H1 (cell line): Measurements from ENCODE around the gene TMEM138. TPM values are rescaled to one million over a fixed set of nuclear protein-coding genes. Genes with fewer than 3 reads are reported as not detected.

ENCODE experiments used
- CTCF ChIA-PET: fragments of 300-600 bp; sonication (Branson Sonifier 250); formaldehyde crosslinking; loops from one replicate; lab custom pipeline; 2021; ENCODE audit not compliant: partially characterized antibody; lab: Charles Lee
- POLR2A ChIA-PET: fragments of 300-600 bp; sonication (Branson Sonifier 250); formaldehyde crosslinking; loops from one replicate; lab custom pipeline; 2021; ENCODE audit warnings: inconsistent platforms; ENCODE audit not compliant: partially characterized antibody; lab: Charles Lee
- DNase-seq, 2 experiments: peaks; one replicate each; pipeline versions ENCODE4 v3.0.0 to v3.0.0-alpha.2; 2010 to 2022; ENCODE audit warnings: low spot score in 2 of 2, low read depth in 1 of 2, mixed read lengths in 1 of 2
- FAIRE-seq: peaks from 2 replicates; lab custom pipeline; 2011; peaks lifted over from hg19 to GRCh38; lab: Jason Lieb, UNC
- H2AFZ ChIP-seq: 2 replicates; pipeline ENCODE4 v1.8.1; 2012; ENCODE audit warnings: low read length, inconsistent platforms
- H2AK5ac ChIP-seq: 2 replicates; pipeline ENCODE4 v1.6.1; 2013; ENCODE audit warnings: low read depth, low read length
- H2BK120ac ChIP-seq: replicated peaks from 2 replicates; pipeline ENCODE3; 2013; ENCODE audit warnings: low read depth, low read length, inconsistent platforms
- H2BK12ac ChIP-seq: 2 replicates; pipeline ENCODE4 v1.6.1; 2013; ENCODE audit warnings: low read depth, low read length
- H2BK15ac ChIP-seq: 2 replicates; pipeline ENCODE4 v1.6.1; 2013; ENCODE audit warnings: low read length
- H2BK20ac ChIP-seq: 2 replicates; pipeline ENCODE4 v1.6.1; 2013; ENCODE audit warnings: low read length
- H2BK5ac ChIP-seq: 2 replicates; pipeline ENCODE4 v1.6.1; 2013; ENCODE audit warnings: low read depth, low read length
- H3K14ac ChIP-seq: 2 replicates; pipeline ENCODE4 v1.6.1; 2013; ENCODE audit warnings: inconsistent platforms; ENCODE audit not compliant: insufficient read length
- H3K18ac ChIP-seq: 2 replicates; pipeline ENCODE4 v1.6.1; 2013; ENCODE audit warnings: low read length; ENCODE audit errors: extremely low read depth
- H3K23ac ChIP-seq: 2 replicates; pipeline ENCODE4 v1.6.1; 2013; ENCODE audit warnings: inconsistent platforms; ENCODE audit not compliant: insufficient read length
- H3K23me2 ChIP-seq: 2 replicates; pipeline ENCODE4 v1.6.1; 2013; ENCODE audit warnings: low read depth, low read length
- H3K27ac ChIP-seq: 2 replicates; pipeline ENCODE4 v1.6.1; 2011; ENCODE audit warnings: low read depth, low read length, inconsistent platforms
- H3K27me3 ChIP-seq, 4 experiments: replicated peaks in 1 of 4; 1 replicate in 1 of 4; 2 replicates in 3 of 4; pipeline versions ENCODE4 v1.6.1 to v1.8.1; 2011 to 2013; ENCODE audit warnings: low read length in 3 of 4, mild to moderate bottlenecking in 3 of 4, inconsistent platforms in 2 of 4, mixed read lengths in 2 of 4, moderate library complexity in 1 of 4; ENCODE audit not compliant: control insufficient read depth in 3 of 4, insufficient read depth in 3 of 4; ENCODE audit errors: extremely low read depth in 1 of 4
- H3K36me3 ChIP-seq, 4 experiments: 2 replicates each; pipeline versions ENCODE4 v1.6.1 to v1.8.1; 2011 to 2013; ENCODE audit warnings: mild to moderate bottlenecking in 4 of 4, low read length in 3 of 4, moderate library complexity in 2 of 4, control low read depth in 1 of 4, inconsistent platforms in 1 of 4; ENCODE audit not compliant: insufficient read depth in 4 of 4, control insufficient read depth in 2 of 4
- H3K4ac ChIP-seq: replicated peaks from 2 replicates; pipeline ENCODE3; 2013; ENCODE audit warnings: low read length, low read depth, mixed read lengths, inconsistent platforms; ENCODE audit not compliant: insufficient read length
- H3K4me1 ChIP-seq, 4 experiments: replicated peaks in 1 of 4; 1 replicate in 1 of 4; 2 replicates in 3 of 4; pipeline versions ENCODE4 v1.6.1 to v1.8.1; 2011 to 2013; ENCODE audit warnings: low read length in 3 of 4, inconsistent platforms in 2 of 4, mixed read lengths in 1 of 4; ENCODE audit not compliant: insufficient read depth in 4 of 4, control insufficient read depth in 3 of 4
- H3K4me2 ChIP-seq, 2 experiments: 2 replicates each; pipeline versions ENCODE4 v1.6.1 to v1.8.1; 2011 to 2013; ENCODE audit warnings: low read depth in 2 of 2, low read length in 2 of 2, control low read depth in 1 of 2, inconsistent platforms in 1 of 2, mild to moderate bottlenecking in 1 of 2; ENCODE audit not compliant: insufficient read depth in 1 of 2
- H3K4me3 ChIP-seq, 4 experiments: fragments of 200-600, 300-600 bp in 1 of 4; sonication (generic), shearing (Covaris generic), sonication (Bioruptor Twin) in 1 of 4; 2 replicates each; pipeline versions ENCODE4 v1.5.1 to v1.8.1; 2011 to 2016; ENCODE audit warnings: low read length in 4 of 4, low read depth in 3 of 4, control low read depth in 2 of 4, inconsistent platforms in 2 of 4, mild to moderate bottlenecking in 2 of 4, mixed read lengths in 1 of 4, moderate library complexity in 1 of 4; ENCODE audit not compliant: insufficient read depth in 2 of 4; ENCODE audit errors: extremely low read depth in 1 of 4
- H3K56ac ChIP-seq: replicated peaks from 2 replicates; pipeline ENCODE3; 2013; ENCODE audit warnings: low read depth, mild to moderate bottlenecking, mixed read lengths, low read length, inconsistent platforms; ENCODE audit not compliant: insufficient read length
- H3K79me1 ChIP-seq: 2 replicates; pipeline ENCODE4 v1.6.1; 2013; ENCODE audit warnings: low read depth, low read length, control low read depth
- H3K79me2 ChIP-seq, 2 experiments: 2 replicates each; pipeline versions ENCODE4 v1.6.1 to v1.8.1; 2012 to 2013; ENCODE audit warnings: low read length in 2 of 2, mild to moderate bottlenecking in 2 of 2, inconsistent platforms in 1 of 2; ENCODE audit not compliant: insufficient read depth in 2 of 2, control insufficient read depth in 1 of 2
- H3K9ac ChIP-seq, 4 experiments: replicated peaks in 1 of 4; 1 replicate in 1 of 4; 2 replicates in 3 of 4; pipeline versions ENCODE4 v1.6.1 to v1.8.1; 2011 to 2013; ENCODE audit warnings: low read depth in 3 of 4, low read length in 3 of 4, control low read depth in 2 of 4, mild to moderate bottlenecking in 2 of 4, moderate library complexity in 2 of 4, inconsistent platforms in 1 of 4; ENCODE audit errors: extremely low read depth in 1 of 4
- H3K9me3 ChIP-seq, 2 experiments: 2 replicates each; pipeline versions ENCODE4 v1.6.1 to v1.8.1; 2012 to 2013; ENCODE audit warnings: mild to moderate bottlenecking in 2 of 2, moderate library complexity in 2 of 2, control low read depth in 1 of 2, inconsistent platforms in 1 of 2, low read depth in 1 of 2, low read length in 1 of 2, mixed read lengths in 1 of 2; ENCODE audit not compliant: insufficient read depth in 2 of 2
- H4K20me1 ChIP-seq, 2 experiments: replicated peaks in 1 of 2; 2 replicates each; pipeline versions ENCODE3 to v1.8.1; 2011 to 2013; ENCODE audit warnings: inconsistent platforms in 2 of 2, low read length in 2 of 2, mild to moderate bottlenecking in 1 of 2; ENCODE audit not compliant: insufficient read depth in 2 of 2, control insufficient read depth in 1 of 2
- H4K5ac ChIP-seq: 2 replicates; pipeline ENCODE4 v1.6.1; 2013; ENCODE audit warnings: low read length, low read depth, mixed read lengths, inconsistent platforms; ENCODE audit not compliant: insufficient read length
- H4K8ac ChIP-seq: 2 replicates; pipeline ENCODE4 v1.8.0; 2013; ENCODE audit warnings: mild to moderate bottlenecking, moderate library complexity, low read length, inconsistent platforms; ENCODE audit not compliant: insufficient read depth; ENCODE audit errors: extremely low read depth
- H4K91ac ChIP-seq: replicated peaks from 2 replicates; pipeline ENCODE3; 2013; ENCODE audit warnings: low read length, mixed read lengths, inconsistent platforms; ENCODE audit not compliant: insufficient read length
- CTCF ChIP-seq, 3 experiments: IDR thresholded peaks; 1 replicate in 2 of 3; 2 replicates in 1 of 3; pipeline versions ENCODE4 v1.5.1 to v1.6.1; 2011; ENCODE audit warnings: low read length in 3 of 3, mild to moderate bottlenecking in 3 of 3, inconsistent platforms in 2 of 3, low read depth in 1 of 3, moderate library complexity in 1 of 3; ENCODE audit not compliant: insufficient read depth in 1 of 3; ENCODE audit errors: control extremely low read depth in 1 of 3
- EGR1 ChIP-seq: IDR thresholded peaks from 2 replicates; pipeline ENCODE4 v1.6.1; 2011; ENCODE audit warnings: low read depth, low read length, borderline replicate concordance
- FOSL1 ChIP-seq: IDR thresholded peaks from 2 replicates; pipeline ENCODE4 v1.6.1; 2011; ENCODE audit warnings: mild to moderate bottlenecking, low read depth, low read length, moderate library complexity; ENCODE audit not compliant: insufficient read depth
- POLR2AphosphoS5 ChIP-seq: IDR thresholded peaks from 2 replicates; pipeline ENCODE4 v1.6.1; 2011; ENCODE audit warnings: low read depth, low read length
- RBBP5 ChIP-seq: IDR thresholded peaks from 2 replicates; pipeline ENCODE4 v1.7.1; 2012; ENCODE audit warnings: low read depth, mild to moderate bottlenecking, inconsistent platforms, low read length, moderate library complexity, borderline replicate concordance
- TEAD4 ChIP-seq: IDR thresholded peaks from 2 replicates; pipeline ENCODE4 v1.6.1; 2012; ENCODE audit warnings: low read depth, low read length, inconsistent platforms, mixed read lengths
- YY1 ChIP-seq: IDR thresholded peaks from 2 replicates; pipeline ENCODE4 v1.6.1; 2011; ENCODE audit warnings: low read depth, mild to moderate bottlenecking, low read length
- WGBS, 2 experiments: shearing (Covaris generic) in 1 of 2; methylation state at CpG; one replicate each; pipeline versions ENCODE4 v1.1.6 to v1.1.7; 2013 to 2015; ENCODE audit warnings: low lambda C conversion rate in 2 of 2, mixed read lengths in 2 of 2, inconsistent platforms in 1 of 2, low coverage in 1 of 2, missing lambda C conversion rate in 1 of 2; ENCODE audit not compliant: insufficient replicate concordance in 2 of 2, insufficient coverage in 1 of 2, insufficient read length in 1 of 2; ENCODE audit errors: extremely low coverage in 1 of 2, missing lambda C conversion rate in 1 of 2; 5-methylcytosine and 5-hydroxymethylcytosine counted together
- polyA plus RNA-seq, 7 experiments: library from polyadenylated mRNA; depleted of rRNA in 3 of 7; stranded (reverse) in 5 of 7; unstranded in 2 of 7; fragments of >200 nt in 5 of 7; fragments of 200-250 nt in 2 of 7; gene quantifications; 1 replicate in 5 of 7; 2 replicates in 1 of 7; 4 replicates in 1 of 7; pipeline versions ENCODE4 v1.2.1 to v1.2.3, GENCODE V29; 2011 to 2013; ENCODE audit warnings: missing spikeins in 2 of 7, mixed read lengths in 2 of 7
- total RNA-seq: library from RNA; stranded (reverse); fragmentation: NEBNext Ultra II Directional; extraction: Animal tissue kit (Norgen Biotek cat#: 25700); gene quantifications from 2 replicates; pipeline ENCODE4 v1.2.1, GENCODE V29; 2021

Gene TMEM138
- total and polyA plus RNA-seq, 2 of the 8 experiments (the other 6 are each of a cell fraction or from before 2014, with no cell fraction given) = 32.9 to 59.0 TPM

GRCh38 chr11:61414547-61414946, 52.4 kb downstream of the TMEM138 start:
- CTCF ChIA-PET = interaction anchor here (0.6 to 0.9 kb wide), 2 partner anchors 21 to 109 kb away, joined by 3 read pairs; no protein-coding TSS in a partner anchor
- POLR2A ChIA-PET = interaction anchor here (2.1 to 11.2 kb wide), 2 partner anchors 13 kb away, joined by 12 to 94 read pairs; partner anchors contain the start of genes CPSF7 and SDHAF2
- H3K23ac ChIP-seq = no peak overlapping the region
- H4K5ac ChIP-seq = no peak overlapping the region
- H3K14ac ChIP-seq = no peak overlapping the region
- no peak overlapping the region for H2BK12ac ChIP-seq
- no peak overlapping the region for H3K4me3 ChIP-seq
- H4K91ac ChIP-seq = no peak overlapping the region
- peaks cover 2 to 16% of the 10 kb centered on the region in 2 experiments for H4K20me1 ChIP-seq
- no peak overlapping the region for H3K4ac ChIP-seq
- TF ChIP-seq EGR1 (no peak), POLR2AphosphoS5 (no peak), CTCF (IDR thresholded peaks at IDR 0.05; ENCODE audit: control extremely low read depth in 1 of 3, insufficient read depth in 1 of 3, low read depth in 1 of 3, low read length in 3 of 3) (no peak), FOSL1 (no peak), RBBP5 (no peak), YY1 (no peak), TEAD4 (no peak)
- no peak overlapping the region for H2BK120ac ChIP-seq
- H3K9ac ChIP-seq = no peak overlapping the region
- no peak overlapping the region for H3K56ac ChIP-seq
- no peaks in the 10 kb centered on the region for H3K23me2 ChIP-seq
- H3K4me1 ChIP-seq = no peaks in the 10 kb centered on the region
- H3K79me2 ChIP-seq = peaks cover 0 to 16% of the 10 kb centered on the region in 2 experiments; a peak in 2 of 4 replicates
- no peak overlapping the region for H3K27ac ChIP-seq
- H3K27me3 ChIP-seq = no peaks in the 10 kb centered on the region
- peaks cover 7% of the 10 kb centered on the region for H3K79me1 ChIP-seq
- no peak overlapping the region for H2BK5ac ChIP-seq
- H2AFZ ChIP-seq = no peak overlapping the region
- DNase-seq = no peak
- no peak overlapping the region for H2BK20ac ChIP-seq
- peaks cover 54 to 98% (median 86%) of the 10 kb centered on the region in 4 experiments for H3K36me3 ChIP-seq
- H3K4me2 ChIP-seq = no peak overlapping the region
- H2BK15ac ChIP-seq = no peak overlapping the region
- WGBS, 2 experiments = 97% methylated on average over 2 of the region's 2 CpGs; no CpG with 5 or more reads in 1 of the 2 experiments
- no peak for FAIRE-seq
- H4K8ac ChIP-seq = no peak overlapping the region
- no peak overlapping the region for H2AK5ac ChIP-seq
- H3K9me3 ChIP-seq = no peaks in the 10 kb centered on the region
- no peak overlapping the region for H3K18ac ChIP-seq
